MG63 (cell line): ENCODE results near the gene DOP1B. TPM values are rescaled to one million over a fixed set of nuclear protein-coding genes. Genes with fewer than 3 reads are reported as not detected.

ENCODE experiments used
- total RNA-seq: library from RNA; depleted of rRNA; stranded (reverse); fragments of >200 nt; shearing (Covaris generic); gene quantifications from 2 replicates; pipeline ENCODE4 v1.2.3, GENCODE V29; 2014; ENCODE audit warnings: low replicate concordance; rRNA removed

The DOP1B gene
- total RNA-seq, 1 experiment from 2014 or later, result 4.7 TPM

Other genes starting within 250 kb of the DOP1B start
- 7.6 and 12.1 TPM in 2 replicates for gene SETD4, start 96.3 kb upstream of the DOP1B start, total RNA-seq
- 139 and 172 TPM in 2 replicates for gene CBR1, start 86.8 kb upstream of the DOP1B start, total RNA-seq
- 11.2 and 17.8 TPM in 2 replicates for gene CBR3, start 21.7 kb upstream of the DOP1B start, total RNA-seq
- 21.7 and 23.6 TPM in 2 replicates for gene MORC3, start 163.4 kb downstream of the DOP1B start, total RNA-seq
- 4.9 and 11.6 TPM in 2 replicates for gene CHAF1B, start 228.6 kb downstream of the DOP1B start, total RNA-seq